Stimulated activated CD8-positive, alpha-beta memory T cell treated with anti-CD3 and anti-CD28 coated beads, Interleukin-12 subunit alpha, Interleukin-12 subunit beta, amount 100 ng/mL, for 1 hour (primary cell): ENCODE measurements around the gene CHRND.

Source experiments
- DNase-seq: peaks from one replicate; pipeline ENCODE4 v3.0.0-alpha.2; 2020; ENCODE audit warnings: low read depth

CHRND gene

DNA sequence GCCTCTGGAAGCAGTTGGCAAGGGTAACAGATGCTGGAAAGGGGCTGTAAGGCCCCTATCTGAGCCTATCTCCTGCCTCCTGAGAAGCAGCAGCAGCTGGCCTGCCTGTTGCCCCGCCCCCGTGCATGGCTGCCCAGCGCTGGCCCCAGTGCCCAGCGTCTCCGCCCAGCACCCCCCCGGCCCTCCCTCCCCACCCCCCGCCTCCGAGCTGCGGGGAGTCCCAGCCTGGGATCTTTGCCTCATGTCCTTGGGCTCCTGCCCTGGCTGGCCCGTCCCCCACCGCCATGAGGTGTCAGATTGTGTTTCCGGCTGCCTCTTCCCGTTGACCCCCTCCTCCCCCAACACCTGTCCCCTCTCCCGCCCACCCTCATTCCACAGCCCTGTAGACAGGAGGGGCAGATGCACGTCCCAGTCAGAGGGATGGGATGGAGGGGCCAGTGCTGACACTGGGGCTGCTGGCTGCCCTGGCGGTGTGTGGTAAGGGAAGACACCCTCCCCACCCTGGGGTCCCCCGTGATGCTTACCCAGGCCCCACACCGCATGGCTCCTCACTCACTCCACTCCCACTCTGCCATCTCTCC lies at the start of gene CHRND:
Gene CHRND (plus strand): TSS at position 370 of the 581 bp plus-strand sequence. CDS start 56 bp downstream, at position 426.
- no peak for DNase-seq

DNA sequence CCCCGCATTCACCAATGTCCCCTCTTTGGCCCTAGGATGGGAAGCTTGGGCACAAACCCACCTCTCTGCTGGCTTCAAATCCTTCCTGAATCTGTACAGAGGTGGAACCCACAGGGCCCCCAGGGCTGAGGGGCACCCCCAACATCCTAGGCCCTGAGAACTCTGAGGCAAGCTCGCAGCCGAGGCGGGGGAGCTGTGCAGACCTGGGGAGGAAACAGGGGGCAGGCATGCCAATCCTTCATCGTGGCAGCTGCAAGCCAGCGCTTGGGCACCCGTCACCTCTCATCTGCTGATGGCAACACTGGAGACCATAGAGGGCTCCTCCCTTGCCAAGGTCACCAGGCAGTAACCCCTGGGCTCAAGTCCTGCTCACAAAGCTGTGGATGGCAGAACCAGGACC lies 49.2 kb upstream of the CHRND start:
- no peak for DNase-seq

DNA sequence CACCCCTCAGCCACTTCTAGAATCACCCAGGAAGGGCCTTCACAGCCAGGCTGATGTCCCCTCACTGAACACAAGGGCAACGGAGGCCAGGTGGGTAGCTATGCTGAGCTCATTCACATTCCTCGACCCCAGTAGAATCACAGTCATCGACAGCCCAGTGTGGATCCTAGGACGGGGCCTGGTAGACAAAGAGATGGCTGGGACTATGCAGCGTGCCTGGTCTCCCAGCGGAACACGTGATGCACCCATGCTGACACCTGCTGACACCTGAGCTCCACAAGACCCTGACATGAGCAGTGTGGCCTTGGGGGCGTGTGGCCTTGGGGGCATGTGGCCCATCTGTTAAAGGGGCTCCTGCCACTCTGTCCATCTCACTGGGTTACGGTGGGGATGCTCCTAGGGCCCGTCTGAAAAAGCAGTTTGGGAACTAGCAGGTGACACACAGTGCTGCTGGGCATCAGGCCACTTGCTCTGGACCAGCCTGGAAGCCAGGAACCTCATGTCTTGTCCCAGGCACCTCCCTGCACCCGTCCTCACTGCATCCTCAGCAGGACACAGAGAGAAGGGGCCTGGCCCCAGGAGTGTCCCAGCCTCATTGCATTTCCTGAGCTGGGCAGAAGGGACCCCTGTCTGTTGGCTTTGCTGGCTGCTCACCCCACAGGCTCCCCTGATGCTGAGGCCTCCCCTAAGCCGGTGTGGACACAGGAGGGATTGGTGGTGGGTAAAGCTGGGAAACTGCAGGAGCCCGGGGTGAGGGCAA lies 48.0 kb upstream of the CHRND start:
- DNase-seq: no peak

DNA sequence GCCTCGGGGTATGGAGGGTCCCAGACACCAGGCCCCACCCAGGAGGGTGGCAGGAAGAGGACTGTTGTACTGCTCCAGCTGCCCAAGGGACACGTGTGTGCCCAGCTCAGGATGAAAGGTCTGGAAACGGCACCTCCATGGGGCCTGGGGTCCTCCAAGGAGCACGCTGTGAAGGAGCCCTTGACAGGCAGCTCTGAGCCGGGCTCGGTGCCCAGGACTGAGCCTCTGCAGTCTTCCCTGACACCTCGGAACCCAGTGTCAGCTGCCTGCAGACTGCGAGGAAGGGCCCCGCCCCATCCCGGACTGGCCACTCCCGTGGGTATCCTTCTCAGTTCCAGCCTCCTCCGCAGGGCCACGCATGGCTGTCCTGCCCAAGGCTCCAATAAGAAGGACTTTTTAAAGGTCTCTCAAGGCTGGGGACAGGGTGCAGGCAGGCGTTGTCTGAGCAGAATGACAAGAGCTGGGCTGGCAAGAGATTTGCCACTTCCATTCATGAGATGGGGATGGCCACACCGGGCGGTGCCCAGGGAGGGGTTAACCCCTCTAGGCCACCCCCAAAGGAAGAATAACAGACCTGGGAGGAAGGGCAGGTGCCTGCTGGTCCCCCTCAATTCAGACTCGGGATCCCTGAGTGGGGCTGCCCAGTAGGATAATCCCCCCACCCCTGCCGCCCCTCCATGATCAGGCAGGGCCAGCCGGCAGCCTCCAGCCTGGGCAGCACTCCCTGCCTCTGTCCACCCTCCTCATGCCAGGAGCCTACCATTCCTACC lies 47.2 kb upstream of the CHRND start:
- no peak for DNase-seq

DNA sequence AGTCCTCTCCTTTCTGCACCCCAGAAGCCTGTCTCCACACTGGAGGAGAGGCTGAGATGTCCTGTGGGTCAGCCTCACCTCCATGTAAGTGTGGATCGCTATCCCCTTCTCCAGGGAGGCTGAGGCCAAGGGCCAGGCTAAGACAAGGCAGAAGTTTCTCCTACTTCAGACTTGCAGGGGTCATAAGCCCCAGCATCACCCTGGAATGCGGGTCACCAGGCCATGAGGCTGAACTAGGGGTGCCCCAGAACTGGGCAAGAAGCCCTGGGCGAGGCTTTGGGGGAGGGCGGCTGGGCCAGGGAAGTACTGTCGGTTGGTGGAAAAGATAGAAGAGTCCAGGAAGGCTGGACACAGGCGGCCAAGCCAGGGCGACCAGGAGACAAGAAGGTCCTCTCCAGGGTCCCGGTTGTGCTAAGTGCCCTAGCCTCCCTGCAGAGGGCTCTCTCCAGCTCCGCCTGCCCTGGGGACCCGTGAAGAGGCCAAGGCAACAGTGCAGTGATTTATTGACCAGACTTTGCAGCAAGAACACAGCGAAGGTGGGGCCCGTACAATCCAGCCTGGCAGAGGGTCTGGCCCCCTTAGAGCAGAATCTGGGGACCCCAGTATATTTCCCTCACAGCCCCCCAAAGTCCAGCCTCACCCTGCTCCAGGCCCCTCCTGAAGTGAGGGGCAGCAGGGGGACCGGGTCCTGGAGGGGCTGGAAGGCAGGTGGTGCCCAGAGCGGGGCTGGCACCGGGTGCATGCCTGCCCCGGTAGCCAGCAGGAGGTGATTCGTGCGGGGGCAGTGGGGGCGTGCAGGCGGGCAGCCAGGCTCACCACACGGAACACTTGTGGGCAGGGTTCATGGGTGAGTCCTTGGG lies 46.4 kb upstream of the CHRND start:
- no peak for DNase-seq

DNA sequence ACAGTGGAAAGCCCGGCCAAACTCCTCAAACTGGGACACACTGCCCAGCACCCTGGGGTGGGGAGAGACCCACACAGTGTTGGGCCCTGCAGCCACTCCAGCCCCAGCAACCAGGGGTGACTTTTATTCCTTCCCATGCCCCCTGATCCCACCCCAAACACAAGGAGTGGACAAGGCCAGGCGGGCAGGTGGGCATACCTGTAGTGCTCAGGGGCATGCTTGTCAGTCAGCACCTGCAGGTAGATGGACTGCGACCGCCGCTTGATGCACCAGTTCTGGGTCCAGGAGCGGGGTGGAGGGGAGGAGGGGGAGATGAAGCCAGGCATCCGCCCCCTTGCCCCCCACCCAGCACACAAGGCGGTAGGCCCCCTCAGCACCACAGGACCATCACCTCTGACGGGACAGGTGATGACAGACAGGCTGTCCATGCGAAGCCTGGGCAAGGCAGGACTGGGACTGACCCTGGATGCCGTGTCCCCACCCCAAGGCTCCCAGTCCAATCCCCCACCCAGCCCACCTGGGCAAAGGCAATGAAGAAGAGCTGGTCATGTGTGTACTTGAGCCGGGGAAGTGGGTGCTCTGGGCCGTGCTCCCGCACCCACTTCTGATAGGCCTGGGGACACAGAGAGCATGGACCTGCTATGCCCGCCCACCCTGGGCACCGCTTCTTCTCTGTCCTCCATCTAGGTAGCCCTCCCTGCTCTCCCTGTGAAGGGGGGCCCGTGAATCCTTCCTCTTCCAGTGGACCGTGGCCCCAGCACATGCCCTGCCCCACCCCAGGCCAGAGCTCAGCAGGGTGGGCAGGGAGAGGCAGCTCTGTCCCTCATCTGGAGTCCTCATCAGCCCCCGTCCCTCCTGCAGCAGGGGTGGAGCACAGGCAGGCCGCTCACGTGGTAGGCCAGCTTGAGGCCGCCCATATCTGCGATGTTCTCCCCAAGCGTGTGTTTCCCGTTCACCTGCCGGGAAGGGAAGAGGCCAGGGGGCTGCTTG lies 45.5 kb upstream of the CHRND start:
- DNase-seq: no peak

DNA sequence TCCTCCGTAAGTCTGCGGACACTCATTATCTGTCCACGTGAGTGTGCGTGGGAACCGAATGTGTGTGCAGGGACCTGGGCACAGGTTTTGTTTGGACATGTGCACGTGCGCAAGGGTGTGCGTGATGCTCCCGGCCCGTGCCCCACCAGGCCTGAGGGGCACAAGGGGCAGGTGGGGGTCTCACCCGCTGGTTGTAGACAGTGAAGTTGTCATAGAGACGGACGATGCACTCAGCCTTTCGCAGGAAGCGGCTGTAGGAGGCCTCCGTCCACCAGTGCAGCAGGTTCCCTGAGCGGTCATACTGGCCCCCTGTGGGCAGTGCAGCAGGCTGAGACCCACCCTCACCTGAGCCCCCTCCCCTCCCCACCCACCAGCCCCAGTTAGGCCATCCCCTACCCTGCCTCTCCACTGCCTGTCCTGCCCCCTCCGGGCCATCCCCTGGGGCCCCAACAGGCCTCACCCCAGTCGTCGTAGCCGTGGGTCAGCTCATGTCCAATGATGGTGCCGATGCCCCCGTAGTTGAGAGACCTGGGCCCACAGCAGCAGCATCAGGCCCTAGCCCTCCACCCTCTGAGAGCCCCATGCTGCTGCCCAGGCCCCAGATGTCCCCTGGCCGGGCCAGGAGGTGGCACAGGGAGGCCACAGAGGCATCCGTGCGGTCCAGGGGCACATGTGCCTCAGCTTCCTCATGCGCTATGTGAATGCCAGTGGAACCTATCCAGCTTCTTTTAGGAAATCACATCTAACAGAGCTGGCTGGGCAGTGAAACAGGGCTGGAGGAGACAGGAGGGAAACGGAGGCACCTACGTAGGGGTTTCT lies 44.4 kb upstream of the CHRND start:
- DNase-seq: no peak

DNA sequence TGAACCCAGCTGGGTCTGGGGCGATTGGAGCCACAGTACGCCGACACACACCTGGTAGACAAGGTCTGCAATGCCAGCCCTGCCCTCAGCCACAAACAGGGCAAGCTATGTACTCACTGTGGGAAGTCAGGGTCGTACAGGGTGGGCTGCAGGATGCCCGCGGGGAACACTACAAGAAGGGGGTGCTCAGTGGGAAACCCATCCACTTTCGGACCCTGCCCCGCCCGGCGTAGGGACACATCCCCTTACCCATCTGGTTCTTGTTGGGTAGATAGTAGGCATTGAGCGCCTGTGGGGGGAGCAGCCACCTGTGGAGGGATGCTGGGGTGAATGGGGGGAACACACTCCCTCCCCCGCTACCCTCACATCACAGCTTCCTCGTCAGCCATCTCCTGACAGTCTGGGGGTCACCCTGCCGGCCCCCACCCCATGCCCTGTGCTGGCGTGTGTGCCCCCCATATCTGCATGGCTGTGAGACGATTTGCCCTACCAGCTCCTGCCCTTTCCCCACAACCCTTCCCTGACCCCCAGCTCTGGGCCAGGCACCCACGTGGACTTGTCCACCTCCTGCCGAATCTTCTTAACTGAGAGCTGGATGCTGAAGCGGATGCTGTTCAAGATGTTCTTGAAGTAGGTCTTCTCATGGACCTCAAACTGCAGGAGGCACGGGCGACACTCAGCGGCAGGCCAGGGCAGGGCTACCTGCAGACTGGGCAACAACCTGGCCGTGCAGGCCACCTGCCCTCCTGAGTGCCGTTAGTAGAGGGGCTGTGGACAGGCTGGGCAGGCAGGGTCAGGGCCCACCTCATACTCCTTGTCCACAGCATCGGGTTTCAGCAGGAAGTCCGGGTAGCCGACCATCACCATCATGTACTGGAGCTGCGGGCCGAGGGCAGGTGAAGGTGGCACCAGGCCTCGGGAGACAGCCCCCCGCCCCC lies 43.4 kb upstream of the CHRND start:
- DNase-seq: no peak

DNA sequence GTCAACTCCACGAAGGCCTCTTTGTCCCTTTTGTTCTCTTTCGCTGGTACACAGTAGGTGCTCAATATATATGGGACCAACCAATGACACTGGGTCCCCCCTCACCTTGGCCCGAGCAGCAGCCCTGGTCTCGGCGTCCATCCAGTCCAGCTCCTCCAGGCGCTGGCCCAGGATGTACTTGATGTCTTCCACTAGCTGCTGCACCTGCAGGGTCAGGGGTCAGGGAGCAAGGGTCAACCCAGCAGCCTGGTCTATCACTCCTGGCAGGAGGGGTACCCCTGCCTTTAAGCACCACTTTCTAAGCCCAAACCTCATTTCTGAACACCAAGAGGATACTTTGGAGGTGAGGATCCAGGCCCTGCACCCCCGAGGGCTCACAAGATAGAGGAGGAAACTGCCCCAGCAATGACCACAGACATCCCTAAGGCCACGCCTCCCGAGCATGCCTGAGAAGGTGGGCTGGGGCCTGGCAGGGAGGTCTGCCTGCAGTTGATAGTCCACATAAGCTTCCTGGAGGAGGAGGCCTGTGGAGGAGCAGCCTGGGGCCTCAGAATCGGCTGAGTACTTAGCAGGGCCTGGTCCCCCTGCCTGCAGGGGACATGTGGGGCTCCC lies 42.5 kb upstream of the CHRND start:
- DNase-seq: no peak

DNA sequence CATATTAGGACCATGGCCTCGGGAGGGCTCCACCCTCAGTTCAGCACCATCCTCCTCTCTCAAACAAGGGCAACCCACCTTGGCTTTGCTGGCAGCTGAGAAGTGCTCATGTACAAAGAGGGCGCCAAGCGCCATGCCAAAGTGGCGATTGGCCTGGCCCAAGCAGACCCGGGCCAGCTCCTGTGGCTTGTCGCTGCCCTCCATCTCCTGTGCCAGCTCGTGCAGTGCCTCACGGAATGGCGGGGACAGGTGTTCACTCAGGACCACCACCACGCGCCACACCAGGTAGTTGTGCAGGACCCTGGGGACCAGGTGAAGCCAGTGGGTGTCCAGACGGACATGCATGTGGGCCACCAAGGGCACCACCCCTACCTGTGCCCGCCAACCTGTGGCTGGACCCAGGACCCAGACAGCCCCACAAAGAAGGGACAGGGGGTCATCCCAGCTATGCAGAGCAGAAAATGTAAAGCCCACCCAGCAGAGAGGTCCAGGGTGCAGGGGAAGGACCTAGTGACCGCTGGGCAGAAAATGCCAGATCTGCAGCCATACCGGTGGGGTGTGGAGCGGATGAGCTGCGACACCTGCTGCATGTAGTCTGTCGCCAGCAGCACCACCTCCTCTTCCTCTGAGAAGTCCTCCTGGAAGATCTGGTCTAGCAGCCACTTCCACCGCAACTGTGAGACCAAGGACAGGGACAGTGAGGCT lies 41.9 kb upstream of the CHRND start:
- DNase-seq: no peak

DNA sequence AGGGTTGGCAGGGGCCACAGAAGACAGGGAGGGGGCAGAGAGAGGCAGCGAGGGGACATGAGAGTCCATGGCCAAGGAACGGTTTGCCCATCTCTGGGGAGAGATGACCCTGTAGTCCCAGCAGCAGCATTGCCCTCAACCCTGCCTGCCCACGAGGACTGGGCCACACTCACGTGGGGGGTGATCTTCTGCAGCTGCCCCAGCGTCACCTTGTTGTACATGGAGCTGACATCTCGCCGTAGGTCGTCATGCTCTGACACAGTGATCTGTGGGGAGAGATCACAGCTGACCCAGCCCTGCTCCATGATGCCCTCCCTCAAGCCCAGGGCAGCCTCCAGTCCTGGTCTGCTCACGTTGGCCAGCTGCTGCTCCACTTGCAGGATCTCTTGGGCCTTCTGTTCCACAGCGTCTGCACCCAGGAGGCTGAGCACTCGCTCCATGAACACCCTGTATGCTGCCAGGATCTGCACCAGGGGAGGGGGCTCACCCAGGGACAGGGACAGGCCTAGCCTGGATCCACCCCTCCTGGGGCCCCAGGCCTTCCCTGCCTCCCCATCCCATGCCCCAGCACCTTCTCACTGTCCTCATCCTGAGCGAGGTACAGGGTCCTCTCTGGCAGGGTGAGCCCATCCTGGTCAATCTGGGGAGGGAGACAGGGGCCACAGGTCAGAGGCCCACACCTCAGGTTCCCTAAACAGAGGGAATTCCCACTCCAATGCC lies 41.2 kb upstream of the CHRND start:
- DNase-seq: no peak

DNA sequence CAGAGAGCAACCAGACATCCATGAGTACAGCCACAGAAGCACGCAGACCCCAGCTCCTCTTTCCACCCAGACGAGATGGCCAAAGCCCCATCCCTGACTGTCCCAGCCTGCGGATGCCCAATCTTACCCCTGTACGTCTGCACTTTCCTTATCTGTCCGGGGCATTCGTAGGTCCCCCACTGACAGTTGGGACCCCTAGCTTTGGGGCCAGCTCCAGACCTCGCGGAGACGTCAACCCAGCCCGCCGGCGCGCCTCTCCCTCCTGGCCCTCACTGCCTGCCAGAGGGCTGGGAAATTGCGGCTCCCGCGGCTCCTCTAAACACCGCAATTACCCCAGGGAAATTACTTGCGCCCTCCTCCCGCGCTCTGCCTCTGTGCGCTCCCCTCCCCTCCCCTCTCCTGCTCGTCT lies 40.6 kb upstream of the CHRND start:
- no peak for DNase-seq

DNA sequence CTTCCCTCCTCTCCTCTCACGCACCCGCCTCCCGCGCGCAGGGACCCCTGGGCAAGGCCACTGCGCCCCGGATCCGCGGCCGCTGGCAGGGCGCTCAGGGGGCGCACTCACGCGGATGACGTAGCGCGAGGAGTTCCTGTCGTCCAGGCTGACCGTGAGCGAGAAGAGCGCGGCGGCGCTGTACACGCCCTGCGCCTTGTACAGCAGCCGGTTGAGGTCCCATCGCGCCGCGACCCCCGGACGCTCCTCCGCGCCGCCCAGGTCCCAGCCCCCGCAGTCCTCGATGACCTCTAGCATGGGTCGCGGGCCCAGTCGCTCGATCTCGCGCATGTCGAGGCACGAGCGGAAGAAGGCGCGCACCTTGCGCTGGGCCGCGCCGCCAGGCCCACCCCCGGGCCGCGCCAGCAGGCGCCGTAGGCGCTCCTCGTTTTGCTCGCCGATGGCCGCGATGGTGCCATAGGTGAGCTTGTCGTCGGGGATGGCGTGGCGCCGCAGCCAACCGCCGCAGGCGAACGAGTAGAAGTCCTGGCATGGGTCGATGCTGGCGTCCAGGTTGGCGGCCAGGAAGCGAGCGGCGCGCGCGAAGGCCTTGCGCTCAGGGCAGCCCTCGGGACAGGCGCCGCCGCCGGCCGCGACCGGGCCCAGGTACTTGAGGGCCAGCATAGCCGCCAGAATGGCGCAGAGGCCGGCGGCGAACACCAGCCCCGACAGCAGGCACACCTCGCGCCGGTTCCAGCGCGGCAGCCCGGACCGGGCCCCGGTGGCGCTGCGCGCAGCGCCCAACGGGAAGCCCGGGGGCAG lies 40.0 kb upstream of the CHRND start:
- no peak for DNase-seq

DNA sequence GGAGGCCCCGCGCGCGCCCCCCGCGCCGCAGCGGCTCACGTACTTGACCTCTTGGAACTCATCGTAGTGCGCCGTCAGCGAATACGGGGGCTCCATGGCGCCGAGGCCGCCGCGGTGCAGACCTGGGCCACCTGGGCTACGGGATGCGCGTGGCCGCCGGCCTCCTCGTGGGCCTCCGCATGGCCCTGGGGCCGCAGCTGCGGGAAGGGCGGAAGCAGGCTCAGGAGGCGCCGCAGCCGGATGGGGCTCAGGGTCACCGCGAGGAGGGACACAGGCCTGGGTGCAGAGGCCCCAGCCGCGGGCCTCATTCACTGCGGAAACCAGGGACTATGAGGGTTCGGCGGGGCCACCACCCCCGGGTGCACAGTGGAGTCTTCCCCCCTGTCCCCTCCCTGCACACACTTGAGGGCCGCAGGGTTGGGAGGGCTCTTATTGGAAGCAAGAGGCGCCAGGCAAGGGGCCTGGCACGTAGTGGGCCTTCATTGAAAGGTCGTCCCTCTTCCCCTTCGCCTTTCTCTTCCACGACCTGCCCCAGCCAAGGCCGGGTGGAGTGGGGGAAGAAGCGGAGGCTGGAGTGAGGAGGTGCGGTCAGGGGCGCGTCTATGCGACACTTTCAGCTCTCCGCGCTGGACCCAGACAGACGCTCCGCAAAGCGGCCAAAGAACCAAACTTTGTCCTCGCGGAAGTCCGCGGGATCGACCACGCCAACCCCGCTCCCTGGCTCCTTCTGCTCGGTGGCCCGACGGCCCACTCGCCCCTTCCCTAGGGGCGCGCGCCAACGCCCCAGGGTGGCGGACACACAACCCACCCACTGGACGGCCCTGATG lies 39.2 kb upstream of the CHRND start:
- DNase-seq: no peak

DNA sequence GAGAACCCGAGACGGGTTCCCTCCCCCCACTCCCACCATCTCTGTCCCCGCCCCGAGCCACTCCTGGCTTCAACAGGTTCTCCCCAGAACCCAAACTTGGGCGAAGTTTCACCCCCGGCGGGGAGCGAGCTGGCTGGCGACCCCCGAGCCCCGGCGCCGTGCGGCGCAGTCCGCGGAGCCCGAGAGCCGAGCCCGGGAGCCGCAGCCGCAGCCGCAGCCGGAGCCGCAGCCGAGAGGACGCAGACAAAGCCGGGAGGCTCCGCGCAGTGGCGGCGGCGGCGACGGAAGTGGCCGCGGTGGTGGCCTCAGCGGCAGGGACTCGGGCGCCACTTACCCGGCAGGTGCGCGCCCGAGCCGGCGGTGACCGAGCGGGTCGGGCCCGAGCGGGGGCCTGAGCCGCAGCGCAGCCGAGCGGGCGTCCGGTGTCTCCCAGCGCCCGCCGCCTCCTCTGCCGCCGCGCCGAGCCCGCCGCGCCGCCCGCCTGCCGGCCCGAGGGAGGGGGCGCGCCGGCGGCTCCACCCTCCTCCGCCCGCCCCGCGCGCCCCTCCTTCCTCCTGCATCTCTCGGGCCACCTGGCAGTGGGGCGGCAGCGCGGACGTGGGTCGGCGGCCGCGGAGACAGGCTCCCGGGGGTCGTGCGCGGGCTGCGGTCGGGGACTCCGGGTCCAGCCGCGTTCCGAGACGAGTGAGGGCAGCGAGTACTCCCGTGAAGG lies 38.4 kb upstream of the CHRND start, which contains the start of gene ECEL1:
Gene ECEL1 (minus strand): TSS at position 450 of the 712 bp plus-strand sequence. CDS start 1,181 bp downstream, outside the sequence.
- no peak for DNase-seq
